Right kidney (tissue), 1 donor: ENCODE data around the gene PCDHB16.
"Not testable (repeated sequence)": the region's sequence is repeated elsewhere in the genome, so short reads cannot be mapped to it uniquely, and the experiment has no call there.

Experiments used
- DNase-seq: peaks from one replicate; pipeline ENCODE4 v3.0.0-alpha.2; 2016

Gene PCDHB16

DNA sequence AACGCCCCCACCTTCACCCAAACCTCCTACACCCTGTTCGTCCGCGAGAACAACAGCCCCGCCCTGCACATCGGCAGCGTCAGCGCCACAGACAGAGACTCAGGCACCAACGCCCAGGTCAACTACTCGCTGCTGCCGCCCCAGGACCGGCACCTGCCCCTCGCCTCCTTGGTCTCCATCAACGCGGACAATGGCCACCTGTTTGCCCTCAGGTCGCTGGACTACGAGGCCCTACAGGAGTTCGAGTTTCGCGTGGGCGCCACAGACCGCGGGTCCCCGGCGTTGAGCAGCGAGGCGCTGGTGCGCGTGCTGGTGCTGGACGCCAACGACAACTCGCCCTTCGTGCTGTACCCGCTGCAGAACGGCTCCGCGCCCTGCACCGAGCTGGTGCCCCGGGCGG, 42.7 kb downstream of the PCDHB16 start:
- DNase-seq = not testable (repeated sequence)

DNA sequence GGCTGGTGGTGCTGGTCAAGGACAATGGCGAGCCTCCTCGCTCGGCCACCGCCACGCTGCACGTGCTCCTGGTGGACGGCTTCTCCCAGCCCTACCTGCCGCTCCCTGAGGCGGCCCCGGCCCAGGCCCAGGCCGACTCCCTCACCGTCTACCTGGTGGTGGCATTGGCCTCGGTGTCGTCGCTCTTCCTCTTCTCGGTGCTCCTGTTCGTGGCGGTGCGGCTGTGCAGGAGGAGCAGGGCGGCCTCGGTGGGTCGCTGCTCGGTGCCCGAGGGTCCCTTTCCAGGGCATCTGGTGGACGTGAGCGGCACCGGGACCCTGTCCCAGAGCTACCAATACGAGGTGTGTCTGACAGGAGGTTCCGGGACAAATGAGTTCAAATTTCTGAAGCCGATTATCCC, 43.2 kb downstream of the PCDHB16 start:
- DNase-seq = not testable (repeated sequence)

- peak; percentile 19 for DNase-seq
These were observed 52.0 kb downstream of the PCDHB16 start for GRCh38 chr5:141234109-141234667.
